Measurements from ENCODE around the gene SMIM21.

The SMIM21 gene

DNA sequence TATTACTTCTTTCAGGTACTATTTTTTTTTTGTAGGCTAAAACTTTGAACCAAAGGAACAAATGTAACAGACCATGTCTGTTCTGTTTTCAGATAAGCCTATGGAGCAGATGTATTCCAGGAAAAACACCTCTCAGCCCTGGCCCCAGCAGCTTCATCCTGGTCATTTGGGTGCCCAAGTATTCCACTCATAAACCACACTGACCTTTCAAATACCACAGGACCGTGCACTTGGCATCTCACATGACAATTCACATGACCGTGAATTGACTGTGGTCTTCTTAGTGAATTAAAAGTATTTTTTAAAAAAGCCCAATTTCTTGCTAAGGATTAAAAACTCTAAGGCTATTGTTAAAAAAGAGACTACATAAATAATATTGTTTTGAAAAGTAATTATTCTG lies 50.2 kb downstream of the SMIM21 start:
- no peak for DNase-seq (ENCODE audit: low read depth)

GRCh38 chr18:75376004-75376403 lies 51.5 kb downstream of the SMIM21 start:
- no peak for DNase-seq (ENCODE audit: low read depth)

DNA sequence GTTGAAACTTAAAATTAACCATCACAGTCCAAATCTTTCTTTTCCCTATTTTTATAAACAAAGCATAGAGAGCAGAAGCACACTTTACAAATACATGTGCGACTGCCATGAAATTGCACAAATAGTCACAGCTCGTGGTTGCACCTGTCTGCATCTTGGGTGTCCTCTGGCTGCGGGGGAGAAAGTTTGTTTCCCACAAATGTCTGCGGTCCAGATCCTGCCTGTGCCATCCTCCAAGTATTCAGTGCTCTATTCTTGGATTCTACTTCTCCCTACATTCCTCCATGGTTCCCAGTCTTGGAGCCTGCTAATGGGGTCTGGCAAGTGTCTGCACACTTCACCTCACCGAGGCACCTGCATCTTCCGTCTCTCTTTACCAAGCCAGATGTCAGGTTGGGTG lies 52.2 kb downstream of the SMIM21 start:
- DNase-seq (ENCODE audit: low read depth), result no peak

DNA sequence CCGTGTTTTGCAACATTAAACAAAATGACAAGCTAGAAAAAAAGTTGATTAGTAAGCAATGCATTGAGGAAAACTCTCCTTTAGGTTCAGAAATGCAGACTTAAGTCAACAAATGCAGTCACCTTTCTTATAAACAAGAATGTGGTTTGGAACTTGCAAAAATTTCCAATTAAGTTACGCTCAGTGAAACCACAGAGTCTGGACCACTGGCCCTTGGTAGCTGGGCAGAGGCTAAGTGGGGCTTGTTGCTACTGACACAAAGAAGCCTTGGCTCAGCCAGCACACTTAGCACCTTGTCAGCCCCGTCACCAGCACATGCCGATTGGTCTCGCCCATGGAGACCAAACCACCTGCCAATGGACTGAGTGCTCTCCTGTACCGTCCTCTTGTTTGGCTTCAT lies 53.0 kb downstream of the SMIM21 start:
- no peak for DNase-seq (ENCODE audit: low read depth)

DNA sequence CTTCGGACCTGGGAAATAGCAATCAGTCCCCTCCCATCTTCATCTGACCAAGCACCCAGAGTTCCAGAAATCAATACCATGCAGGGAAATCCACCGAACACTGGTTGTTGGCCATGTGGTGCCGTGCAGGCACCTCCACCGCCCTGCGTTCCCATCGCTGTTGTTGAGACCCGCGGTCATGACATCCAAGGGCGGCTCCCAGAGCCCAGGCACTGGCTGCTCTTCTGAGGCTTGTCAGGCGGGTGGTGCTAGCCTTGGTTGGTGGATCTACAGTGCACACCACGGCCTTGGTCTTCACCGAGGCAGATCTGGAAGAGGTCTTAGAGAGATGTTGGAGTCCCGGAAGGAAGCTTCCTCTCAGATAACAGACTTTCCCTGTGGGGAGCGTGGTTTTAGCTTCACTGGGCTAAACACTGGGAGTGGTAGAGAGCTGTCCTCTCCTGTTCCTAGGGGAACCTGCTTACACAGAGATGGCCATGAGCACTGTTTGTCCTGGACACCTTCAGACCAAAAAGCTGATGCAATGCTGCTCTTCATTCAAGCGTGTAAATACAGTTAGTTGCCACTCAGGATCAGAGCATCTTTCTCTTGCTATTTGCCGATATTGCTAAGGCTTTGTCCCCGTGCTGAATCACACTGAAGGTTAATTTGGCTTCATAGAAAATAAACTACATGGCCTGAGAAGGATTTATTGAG lies 58.3 kb downstream of the SMIM21 start:
- no peak for DNase-seq (ENCODE audit: low read depth)

DNA sequence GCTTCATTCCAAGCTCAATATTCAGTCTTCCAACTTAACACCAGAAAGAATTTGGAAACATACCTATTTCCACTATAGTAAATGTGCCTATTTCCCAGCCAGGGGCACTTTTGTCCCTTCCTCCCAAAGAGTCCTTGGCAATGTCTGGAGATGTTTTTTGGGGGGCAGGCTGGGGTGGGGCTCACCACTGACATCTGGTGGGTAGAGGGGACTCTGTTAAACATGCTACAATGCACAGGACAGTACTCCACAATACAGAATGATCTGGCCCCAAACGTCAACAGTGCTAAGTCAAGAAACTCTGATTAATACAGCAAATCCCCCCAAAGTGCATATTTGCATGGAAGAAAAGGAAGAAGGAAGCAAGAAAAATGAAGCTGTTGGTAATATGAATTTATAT lies 61.7 kb downstream of the SMIM21 start:
- DNase-seq (ENCODE audit: low read depth), result no peak

GRCh38 chr18:75365254-75365629 lies 62.3 kb downstream of the SMIM21 start:
- no peak for DNase-seq (ENCODE audit: low read depth)

- DNase-seq (ENCODE audit: low read depth), result no peak
Measured at GRCh38 chr18:75364512-75365253, 62.8 kb downstream of the SMIM21 start.

DNA sequence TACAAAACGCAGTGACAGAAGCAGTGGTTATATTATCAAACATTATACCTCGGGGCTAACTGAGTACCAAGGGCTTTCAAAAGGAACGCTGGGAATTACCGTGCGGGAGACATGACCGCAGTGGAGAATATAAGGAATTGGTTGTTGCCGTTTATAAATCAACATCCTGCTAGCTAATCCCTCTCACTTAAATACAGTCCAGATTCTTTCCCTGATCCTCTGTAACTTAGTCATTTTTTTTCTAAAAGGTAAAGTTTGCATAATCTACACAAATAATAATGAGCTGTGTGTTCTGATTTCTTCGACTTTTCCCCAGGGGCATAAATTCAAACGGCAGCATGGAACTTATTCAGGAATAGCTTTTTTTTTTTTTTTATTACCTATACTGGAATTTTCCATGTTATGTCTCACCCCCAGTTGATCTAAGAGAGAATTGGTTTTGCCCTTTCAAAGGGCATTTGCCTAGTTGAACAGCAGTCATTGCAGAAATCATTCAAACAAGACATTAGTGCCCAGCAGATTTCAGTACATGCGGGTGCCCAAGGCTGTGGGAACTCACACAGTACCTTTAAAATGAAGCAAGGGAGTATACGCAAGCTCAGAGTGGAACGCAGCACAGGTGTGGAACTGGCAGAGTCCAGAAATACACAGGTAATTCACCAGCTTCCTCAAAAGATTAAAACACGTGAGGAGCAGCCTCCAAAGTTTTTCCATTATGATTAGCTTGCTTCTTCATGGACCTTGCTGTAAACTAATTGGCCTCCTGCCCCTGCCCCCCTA lies 63.9 kb downstream of the SMIM21 start:
- DNase-seq (ENCODE audit: low read depth), result no peak

DNA sequence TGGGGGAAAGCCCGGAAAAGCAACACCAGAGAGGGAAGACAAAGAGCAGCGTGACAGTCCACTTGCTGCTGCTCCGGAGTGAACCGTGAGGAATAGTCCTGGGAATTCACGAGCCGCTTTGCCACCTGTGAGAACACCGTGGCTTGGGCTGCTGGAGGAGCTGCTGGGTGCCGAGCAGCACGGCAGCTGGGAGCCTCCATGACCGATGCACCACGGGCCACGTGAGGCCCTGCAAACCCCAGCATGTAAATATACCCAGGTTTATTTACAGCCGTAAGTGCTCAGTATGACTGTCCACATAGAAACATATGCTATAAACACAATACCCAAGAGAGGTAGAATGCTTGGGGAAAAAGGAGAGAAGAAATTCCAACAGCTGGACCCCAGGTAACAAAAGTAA lies 65.1 kb downstream of the SMIM21 start:
- no peak for DNase-seq (ENCODE audit: low read depth)

GRCh38 chr18:75360941-75361340 lies 66.6 kb downstream of the SMIM21 start:
- no peak for DNase-seq (ENCODE audit: low read depth)

- DNase-seq (ENCODE audit: low read depth), result no peak
Measured at GRCh38 chr18:75360215-75360614, 67.3 kb downstream of the SMIM21 start.

Data from activated T-cell treated with anti-CD3 and anti-CD28 coated beads for 48 hours (primary cell).